Activated naive CD4-positive, alpha-beta T cell treated with anti-CD3 and anti-CD28 coated beads, Interleukin-2, amount 10 ng/mL, durations not matched to agents 7 days and 5 days (primary cell): ENCODE measurements around the gene WWOX.

Experiments
- CTCF ChIA-PET: fragments of 350-600 bp; sonication (Branson Sonifier 250); formaldehyde crosslinking; loops from one replicate; lab custom pipeline; 2021; ENCODE audit warnings: antibody characterized with exemption; lab: Charles Lee
- DNase-seq: peaks from one replicate; pipeline ENCODE4 v3.0.0-alpha.2; 2020
- H3K27ac Mint-ChIP-seq: one replicate; pipeline ENCODE4 v1.8.0; 2021; ENCODE audit warnings: mild to moderate bottlenecking, moderate library complexity, mixed read lengths
- H3K27me3 Mint-ChIP-seq: one replicate; pipeline ENCODE4 v1.8.0; 2021; ENCODE audit warnings: mild to moderate bottlenecking, mixed read lengths
- H3K36me3 Mint-ChIP-seq: one replicate; pipeline ENCODE4 v1.8.0; 2021; ENCODE audit warnings: mixed read lengths
- H3K4me1 Mint-ChIP-seq: one replicate; pipeline ENCODE4 v1.8.0; 2021; ENCODE audit warnings: mixed read lengths
- H3K4me3 Mint-ChIP-seq: one replicate; pipeline ENCODE4 v1.8.0; 2021; ENCODE audit warnings: mild to moderate bottlenecking, moderate library complexity, mixed read lengths
- H3K9me3 Mint-ChIP-seq: one replicate; pipeline ENCODE4 v1.8.0; 2021; ENCODE audit warnings: mixed read lengths

Gene WWOX

DNA sequence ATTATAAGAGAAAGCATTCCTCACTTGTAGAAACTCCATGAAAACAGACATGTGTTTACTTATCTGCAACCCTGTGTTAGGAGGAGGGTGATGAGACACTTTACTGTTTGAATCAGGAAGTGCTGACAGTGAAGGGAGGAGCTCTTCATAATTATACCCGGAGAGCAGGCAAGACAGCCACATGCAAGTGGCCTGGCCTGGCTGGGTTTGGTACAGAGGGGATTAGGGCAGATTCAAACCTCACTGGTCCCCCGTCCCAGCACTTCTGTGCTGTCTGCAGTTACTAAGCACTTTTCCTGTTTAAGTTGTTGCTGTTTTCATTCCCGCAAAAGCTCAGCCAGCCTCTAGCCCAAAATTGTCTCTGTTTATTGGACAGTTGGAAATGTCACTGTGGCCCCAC lies 78.5 kb downstream of the WWOX start:
- H3K27ac Mint-ChIP-seq, result no peak overlapping the region
- H3K9me3 Mint-ChIP-seq, result no peaks in the 10 kb centered on the region
- no peaks in the 10 kb centered on the region for H3K36me3 Mint-ChIP-seq
- no peak overlapping the region for H3K4me3 Mint-ChIP-seq
- no peaks in the 10 kb centered on the region for H3K4me1 Mint-ChIP-seq
- CTCF ChIA-PET, result no interaction called here
- no peak for DNase-seq
- H3K27me3 Mint-ChIP-seq, result no peaks in the 10 kb centered on the region

DNA sequence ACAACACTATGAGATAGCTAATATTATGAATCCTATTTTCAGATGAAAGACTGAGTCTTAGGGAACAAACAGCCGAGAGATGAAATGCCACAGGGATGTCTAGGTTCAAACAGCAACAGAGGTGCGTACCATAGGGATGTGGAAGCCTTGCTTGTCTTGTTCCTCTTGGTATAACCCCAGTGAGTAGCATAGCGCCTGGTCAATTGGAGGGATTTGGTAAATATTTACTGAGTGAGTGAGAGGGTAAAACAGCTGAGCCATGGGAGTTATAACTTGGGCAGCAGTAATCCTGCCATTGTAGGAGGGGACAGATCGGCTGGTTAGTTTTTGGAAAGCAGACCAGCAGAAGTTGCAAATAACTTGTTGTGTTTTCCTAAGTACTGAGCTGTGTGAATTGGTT lies 80.2 kb downstream of the WWOX start:
- Mint-ChIP-seq H3K4me1 (no peaks in the 10 kb centered on the region), H3K4me3 (no peak overlapping the region), H3K36me3 (no peaks in the 10 kb centered on the region), H3K27ac (no peak overlapping the region), H3K9me3 (no peaks in the 10 kb centered on the region), H3K27me3 (no peaks in the 10 kb centered on the region)
- DNase-seq, result no peak
- CTCF ChIA-PET, result no interaction called here

DNA sequence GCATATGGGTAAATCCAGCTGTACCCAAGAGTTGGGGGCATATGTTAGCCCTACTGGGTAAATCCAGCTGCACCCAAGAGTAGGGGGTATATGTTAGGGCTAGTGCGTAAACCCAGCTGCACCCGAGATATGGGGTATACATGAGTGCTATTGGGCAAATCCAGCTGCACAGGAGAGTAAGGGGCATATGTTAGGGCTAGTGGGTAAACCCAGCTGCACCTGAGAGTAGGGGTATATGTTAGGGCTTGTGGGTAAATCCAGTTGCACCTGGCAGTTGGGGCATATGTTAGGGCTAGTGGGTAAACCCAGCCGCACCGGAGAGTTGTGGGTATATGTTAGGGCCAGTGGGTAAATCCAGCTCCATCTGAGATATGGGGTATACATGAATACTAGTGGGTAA lies 80.9 kb downstream of the WWOX start:
- no peaks in the 10 kb centered on the region for H3K9me3 Mint-ChIP-seq
- DNase-seq, result no peak
- H3K27ac Mint-ChIP-seq, result no peak overlapping the region
- no peaks in the 10 kb centered on the region for H3K36me3 Mint-ChIP-seq
- CTCF ChIA-PET, result interaction anchor here (0.7 kb wide), 1 partner anchor 1767 kb away, joined by 3 read pairs; no protein-coding TSS in a partner anchor
- no peak overlapping the region for H3K4me3 Mint-ChIP-seq
- no peaks in the 10 kb centered on the region for H3K4me1 Mint-ChIP-seq
- no peaks in the 10 kb centered on the region for H3K27me3 Mint-ChIP-seq

DNA sequence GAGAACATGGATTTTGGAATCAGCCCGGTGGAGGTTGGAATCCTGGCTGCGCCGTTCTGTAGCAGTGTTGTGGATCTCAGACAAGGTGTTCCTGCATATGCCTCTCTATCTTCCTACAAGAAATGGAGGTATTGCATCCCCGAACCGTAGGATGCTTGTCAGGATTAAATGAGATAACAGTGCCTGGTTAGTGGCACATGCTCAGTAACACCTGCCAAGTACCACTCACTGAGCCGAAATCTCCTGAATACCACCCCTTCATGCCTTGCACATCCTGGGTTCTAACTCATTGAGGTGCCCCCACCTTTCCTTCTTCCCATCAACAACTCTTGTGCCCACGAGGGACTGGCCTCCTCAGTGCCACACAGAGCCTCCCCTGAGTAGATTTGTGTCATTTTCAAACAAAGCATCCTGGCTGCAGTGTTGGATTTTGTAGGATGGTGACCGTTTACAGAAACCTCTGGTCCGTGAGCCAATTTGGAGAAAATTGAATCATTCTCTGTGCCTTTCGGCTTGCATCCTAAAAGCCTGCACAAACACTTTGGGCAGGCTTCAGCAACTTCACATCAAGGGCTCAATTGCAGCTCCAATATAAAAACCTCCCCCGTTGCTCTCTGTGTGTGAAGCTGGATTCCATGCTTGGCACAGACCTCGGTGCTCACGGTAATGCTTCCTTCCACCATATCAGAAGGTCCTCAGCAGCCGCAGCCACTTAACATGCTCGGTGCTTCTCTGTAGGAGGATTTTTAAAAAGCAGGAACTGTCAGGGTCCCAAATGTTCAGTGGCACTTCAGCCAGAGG lies 84.2 kb downstream of the WWOX start:
- H3K27ac Mint-ChIP-seq, result no peak overlapping the region
- no peaks in the 10 kb centered on the region for H3K27me3 Mint-ChIP-seq
- peaks cover under 1% of the 10 kb centered on the region for H3K36me3 Mint-ChIP-seq
- CTCF ChIA-PET, result no interaction called here
- H3K9me3 Mint-ChIP-seq, result peaks cover 2% of the 10 kb centered on the region
- no peaks in the 10 kb centered on the region for H3K4me1 Mint-ChIP-seq
- no peak for DNase-seq
- H3K4me3 Mint-ChIP-seq, result no peak overlapping the region

DNA sequence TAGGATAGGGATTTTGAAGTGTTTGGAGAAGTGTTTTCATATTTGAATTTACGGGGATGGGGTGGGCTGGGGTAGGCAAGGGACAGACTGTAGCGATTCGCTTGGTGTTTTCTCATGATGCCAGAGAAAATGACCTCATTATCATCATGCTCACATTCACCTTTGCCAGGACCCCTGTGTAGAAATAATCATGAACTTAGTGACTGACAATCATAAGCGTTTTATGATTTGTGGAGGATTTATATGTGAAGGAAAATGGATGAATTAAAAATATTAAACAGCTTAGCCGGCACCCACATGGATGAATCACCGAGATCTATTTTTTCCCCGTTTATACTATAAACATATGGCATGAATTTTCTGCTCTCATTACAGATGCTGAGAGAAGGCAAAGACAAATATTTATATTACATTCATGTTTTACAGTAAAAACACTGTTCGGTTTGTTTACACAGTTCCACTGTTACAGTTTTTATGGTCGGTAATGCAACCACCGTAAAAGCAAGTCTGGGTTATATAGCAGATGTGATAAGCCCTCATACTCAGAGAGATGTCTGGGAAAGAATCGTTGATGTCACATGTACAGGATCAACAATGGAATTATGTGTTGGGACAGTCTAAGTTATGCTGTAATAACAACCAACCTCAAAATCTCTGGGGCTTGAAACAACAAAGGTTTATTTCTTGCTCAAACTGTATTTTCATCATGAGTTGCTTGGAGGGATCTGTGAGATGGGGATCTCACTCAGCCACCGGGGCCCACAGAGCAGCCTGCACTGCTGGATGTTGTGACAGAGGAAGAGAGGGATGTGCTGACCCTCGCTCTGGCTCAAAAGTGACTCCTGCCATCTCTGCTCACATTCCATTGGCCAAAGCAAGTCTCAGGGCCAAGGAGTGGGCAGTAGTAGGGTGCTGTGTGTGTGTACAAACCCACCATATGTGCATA lies 85.1 kb downstream of the WWOX start:
- H3K9me3 Mint-ChIP-seq, result peaks cover 5% of the 10 kb centered on the region
- DNase-seq, result no peak
- H3K36me3 Mint-ChIP-seq, result peaks cover 2% of the 10 kb centered on the region
- H3K27ac Mint-ChIP-seq, result no peak overlapping the region
- no peak overlapping the region for H3K4me3 Mint-ChIP-seq
- no peaks in the 10 kb centered on the region for H3K4me1 Mint-ChIP-seq
- no peaks in the 10 kb centered on the region for H3K27me3 Mint-ChIP-seq
- CTCF ChIA-PET, result no interaction called here

DNA sequence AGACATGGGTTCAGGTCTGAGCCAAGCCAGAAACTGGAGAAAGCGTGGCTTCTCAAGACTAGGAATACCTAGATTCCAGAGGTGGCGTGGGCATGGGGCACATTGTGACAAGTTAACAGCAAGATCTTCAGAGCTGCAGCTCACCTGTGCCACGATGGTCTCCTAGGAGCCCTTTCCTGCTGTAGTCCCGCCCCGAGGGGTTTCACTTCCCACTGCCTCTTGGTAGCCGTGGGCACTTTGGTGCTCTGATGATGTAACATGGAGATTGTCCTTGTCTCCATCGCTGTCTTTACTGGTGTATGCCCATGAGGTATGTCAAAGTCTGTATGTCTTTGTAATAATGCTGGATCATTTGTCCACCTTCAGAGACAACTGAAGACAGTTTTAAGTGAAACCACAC lies 89.7 kb downstream of the WWOX start:
- no peaks in the 10 kb centered on the region for H3K4me1 Mint-ChIP-seq
- CTCF ChIA-PET, result no interaction called here
- no peaks in the 10 kb centered on the region for H3K27me3 Mint-ChIP-seq
- no peak overlapping the region for H3K27ac Mint-ChIP-seq
- no peak for DNase-seq
- no peak overlapping the region for H3K4me3 Mint-ChIP-seq
- peaks cover 2% of the 10 kb centered on the region for H3K36me3 Mint-ChIP-seq
- peaks cover 5% of the 10 kb centered on the region for H3K9me3 Mint-ChIP-seq

DNA sequence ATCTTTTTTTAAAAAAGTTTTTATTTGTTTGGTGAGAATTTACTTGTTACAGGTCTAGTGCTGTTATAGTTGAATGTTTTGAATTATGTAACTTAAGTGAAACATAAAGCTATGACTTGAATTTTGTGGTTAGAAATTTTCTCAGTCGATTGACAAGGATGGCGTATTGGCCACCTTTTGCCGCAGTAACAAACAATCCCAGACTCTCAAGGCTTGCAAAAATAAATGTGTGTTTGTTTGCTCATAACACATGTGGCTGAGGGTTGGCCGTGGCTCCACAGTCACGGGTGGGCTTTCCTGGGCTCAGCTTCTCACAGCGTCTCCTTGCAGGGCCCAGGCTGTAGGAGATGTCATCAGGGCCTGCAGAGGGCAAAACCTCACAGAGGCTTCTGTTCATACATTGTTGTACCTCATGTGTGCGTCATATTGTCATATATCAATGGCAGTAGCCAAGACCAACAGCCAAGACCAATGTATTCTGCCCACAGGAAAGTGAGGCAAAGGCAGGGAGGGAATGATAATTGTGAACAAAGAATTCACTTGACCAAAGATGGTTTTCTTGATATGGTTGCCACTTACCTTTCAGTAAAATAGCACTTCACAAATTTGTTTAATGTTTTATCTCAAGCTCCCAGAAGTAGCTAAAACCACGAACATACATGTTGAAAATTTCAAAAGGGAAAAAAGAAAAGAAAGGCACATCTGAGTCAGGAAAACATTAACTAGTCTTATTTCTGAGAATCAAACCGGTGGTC lies 93.5 kb downstream of the WWOX start:
- no peak for DNase-seq
- H3K9me3 Mint-ChIP-seq, result peaks cover 5% of the 10 kb centered on the region
- no peak overlapping the region for H3K27ac Mint-ChIP-seq
- H3K4me1 Mint-ChIP-seq, result no peaks in the 10 kb centered on the region
- CTCF ChIA-PET, result no interaction called here
- H3K4me3 Mint-ChIP-seq, result no peak overlapping the region
- no peaks in the 10 kb centered on the region for H3K27me3 Mint-ChIP-seq
- peaks cover 2% of the 10 kb centered on the region for H3K36me3 Mint-ChIP-seq

DNA sequence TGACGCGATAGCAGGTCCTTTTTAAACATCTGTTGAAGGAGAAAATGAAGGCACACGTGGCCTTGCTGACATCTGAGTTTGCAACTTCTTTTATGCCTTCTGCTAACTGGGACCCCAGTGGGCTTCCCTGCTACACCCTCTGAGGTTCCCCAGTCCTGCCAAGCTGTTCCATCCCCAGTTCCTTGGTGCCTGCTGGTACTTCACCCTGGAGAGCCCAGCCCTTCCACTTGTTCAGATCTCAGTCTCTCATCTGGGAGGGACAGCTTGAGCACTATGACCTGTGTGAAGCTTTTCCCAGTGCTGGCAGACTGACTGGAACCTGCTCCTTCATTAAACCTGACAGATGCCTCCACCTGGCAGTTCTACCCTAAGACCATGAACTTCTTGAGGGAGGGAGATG lies 95.5 kb downstream of the WWOX start:
- no peak overlapping the region for H3K27ac Mint-ChIP-seq

DNA sequence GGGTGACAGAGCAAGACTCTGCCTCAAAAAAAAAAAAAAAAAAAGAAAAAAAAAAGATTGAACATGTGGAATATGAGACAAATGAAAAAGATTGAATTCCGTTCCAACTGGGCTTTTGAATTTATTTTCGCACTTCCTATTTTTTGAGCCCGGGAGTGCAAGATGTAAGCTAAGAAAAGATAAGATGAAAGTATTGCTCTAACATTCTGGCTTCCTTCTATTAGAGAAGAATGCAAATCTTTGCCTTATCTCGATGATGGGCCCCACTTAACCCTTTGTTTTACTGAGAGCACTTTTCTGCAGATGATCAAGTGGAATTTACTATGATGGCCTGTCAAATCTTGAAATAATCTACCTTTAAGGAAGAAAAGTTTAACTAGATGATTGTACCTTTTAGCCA lies 96.3 kb downstream of the WWOX start:
- DNase-seq, result no peak
- H3K27ac Mint-ChIP-seq, result no peak overlapping the region
- H3K9me3 Mint-ChIP-seq, result no peaks in the 10 kb centered on the region
- no peak overlapping the region for H3K4me3 Mint-ChIP-seq
- H3K27me3 Mint-ChIP-seq, result no peaks in the 10 kb centered on the region
- H3K4me1 Mint-ChIP-seq, result no peaks in the 10 kb centered on the region
- CTCF ChIA-PET, result no interaction called here
- H3K36me3 Mint-ChIP-seq, result no peaks in the 10 kb centered on the region

More for the DNA sequence above, 95.5 kb downstream of the WWOX start:
- DNase-seq, result no peak
- Mint-ChIP-seq H3K36me3 (no peaks in the 10 kb centered on the region), H3K9me3 (no peaks in the 10 kb centered on the region), H3K4me1 (no peaks in the 10 kb centered on the region), H3K4me3 (no peak overlapping the region), H3K27me3 (no peaks in the 10 kb centered on the region)
- CTCF ChIA-PET, result no interaction called here

DNA sequence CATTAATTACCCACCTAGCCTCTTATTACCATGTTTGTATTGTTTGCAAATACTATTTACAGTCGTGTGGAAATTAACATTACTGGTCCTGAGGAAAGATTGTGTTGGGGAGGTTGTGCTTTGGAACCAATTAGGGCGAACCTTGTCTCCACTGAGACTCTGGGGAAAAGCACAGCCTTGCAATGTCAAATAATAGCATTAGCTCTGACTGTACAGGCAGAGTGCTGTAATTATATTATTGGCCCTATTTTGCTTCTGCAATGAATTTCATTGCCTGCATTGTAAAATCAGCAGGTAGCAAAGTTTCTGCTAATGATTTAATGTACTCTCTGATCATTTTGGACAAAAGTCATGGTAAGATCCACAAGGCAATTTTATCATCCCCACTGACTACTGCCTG lies 97.0 kb downstream of the WWOX start:
- H3K9me3 Mint-ChIP-seq, result no peaks in the 10 kb centered on the region
- no peak overlapping the region for H3K4me3 Mint-ChIP-seq
- H3K27me3 Mint-ChIP-seq, result no peaks in the 10 kb centered on the region
- DNase-seq, result no peak
- H3K4me1 Mint-ChIP-seq, result no peaks in the 10 kb centered on the region
- CTCF ChIA-PET, result no interaction called here
- no peaks in the 10 kb centered on the region for H3K36me3 Mint-ChIP-seq
- no peak overlapping the region for H3K27ac Mint-ChIP-seq

DNA sequence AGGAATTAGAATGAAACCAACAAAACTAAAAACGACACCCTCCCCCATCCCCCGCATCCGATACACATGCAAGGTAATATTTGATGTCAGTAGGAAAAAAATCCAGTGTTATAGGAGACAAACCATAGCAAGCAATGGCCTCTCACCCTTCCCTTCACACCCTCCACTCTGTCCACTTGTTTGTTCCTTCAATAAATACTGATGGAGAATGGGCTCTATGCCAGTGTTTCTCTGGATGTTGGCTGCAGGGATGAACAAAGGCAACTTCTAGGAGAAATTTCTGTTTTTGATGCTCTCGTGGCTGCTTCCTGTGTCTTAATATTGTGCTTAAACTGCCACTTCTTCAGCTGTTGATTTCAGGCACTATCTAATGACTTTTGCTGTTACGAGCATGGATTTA lies 98.8 kb downstream of the WWOX start:
- DNase-seq, result no peak
- Mint-ChIP-seq H3K27me3 (no peaks in the 10 kb centered on the region), H3K36me3 (no peaks in the 10 kb centered on the region), H3K4me1 (no peaks in the 10 kb centered on the region), H3K9me3 (no peaks in the 10 kb centered on the region), H3K27ac (no peak overlapping the region), H3K4me3 (no peak overlapping the region)
- CTCF ChIA-PET, result no interaction called here

DNA sequence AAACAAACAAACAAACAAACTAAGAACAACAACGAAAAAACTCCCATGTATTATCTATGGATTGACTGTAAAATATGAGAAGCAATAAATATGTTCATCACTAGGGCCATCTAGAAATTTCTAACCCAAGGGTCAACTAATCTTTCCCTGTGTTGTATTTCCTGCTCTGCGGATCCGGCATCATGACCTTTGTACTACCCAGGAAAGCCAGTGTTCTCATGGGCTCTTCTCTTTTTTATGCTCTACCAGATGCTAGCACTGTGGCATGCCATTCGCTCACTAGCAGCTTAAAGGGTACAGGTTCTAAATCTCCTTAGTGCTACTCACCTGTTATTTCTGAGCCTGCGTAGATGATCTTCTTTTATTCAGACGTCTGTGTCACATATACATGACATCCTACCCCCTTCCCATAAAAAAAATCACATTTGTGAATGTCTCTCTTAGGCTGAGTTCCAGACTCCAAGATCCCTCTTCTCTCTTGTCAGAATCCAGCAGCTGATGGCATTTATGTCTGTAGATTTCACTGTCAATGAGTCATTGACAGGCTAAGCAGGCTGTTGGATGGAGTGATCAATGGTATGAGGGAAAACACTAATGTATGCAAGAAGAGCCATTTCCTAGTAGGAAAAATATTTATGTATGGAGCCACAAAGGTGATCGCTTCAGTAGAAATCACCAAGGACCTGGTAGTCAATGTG lies 100.0 kb downstream of the WWOX start:
- H3K27ac Mint-ChIP-seq, result no peak overlapping the region

DNA sequence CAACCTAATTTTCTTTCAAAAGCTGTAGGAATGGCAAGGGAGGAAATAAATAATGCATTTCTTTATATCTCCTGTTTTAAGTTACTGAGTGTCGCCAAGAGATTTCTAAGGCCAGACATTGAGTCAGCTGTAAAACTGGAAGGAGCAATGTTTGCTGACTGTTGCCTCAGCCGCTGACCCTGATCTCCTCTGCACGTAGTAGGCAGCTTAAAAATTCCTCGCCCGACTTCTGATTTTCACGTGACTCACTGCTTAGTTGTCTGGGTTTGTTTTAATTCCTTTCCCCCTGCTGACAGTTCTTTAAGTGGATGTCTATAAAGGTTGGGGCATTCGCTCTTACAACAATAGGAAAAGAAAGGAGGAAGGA lies 100.6 kb downstream of the WWOX start:
- H3K9me3 Mint-ChIP-seq, result no peaks in the 10 kb centered on the region
- H3K4me3 Mint-ChIP-seq, result no peak overlapping the region
- no peaks in the 10 kb centered on the region for H3K36me3 Mint-ChIP-seq
- no peaks in the 10 kb centered on the region for H3K27me3 Mint-ChIP-seq
- no peaks in the 10 kb centered on the region for H3K4me1 Mint-ChIP-seq
- DNase-seq, result no peak
- CTCF ChIA-PET, result no interaction called here
- no peak overlapping the region for H3K27ac Mint-ChIP-seq

More for the DNA sequence above, 100.0 kb downstream of the WWOX start:
- no peak for DNase-seq
- no peaks in the 10 kb centered on the region for H3K27me3 Mint-ChIP-seq
- no peaks in the 10 kb centered on the region for H3K4me1 Mint-ChIP-seq
- no peaks in the 10 kb centered on the region for H3K36me3 Mint-ChIP-seq
- no peak overlapping the region for H3K4me3 Mint-ChIP-seq
- H3K9me3 Mint-ChIP-seq, result no peaks in the 10 kb centered on the region
- CTCF ChIA-PET, result no interaction called here

DNA sequence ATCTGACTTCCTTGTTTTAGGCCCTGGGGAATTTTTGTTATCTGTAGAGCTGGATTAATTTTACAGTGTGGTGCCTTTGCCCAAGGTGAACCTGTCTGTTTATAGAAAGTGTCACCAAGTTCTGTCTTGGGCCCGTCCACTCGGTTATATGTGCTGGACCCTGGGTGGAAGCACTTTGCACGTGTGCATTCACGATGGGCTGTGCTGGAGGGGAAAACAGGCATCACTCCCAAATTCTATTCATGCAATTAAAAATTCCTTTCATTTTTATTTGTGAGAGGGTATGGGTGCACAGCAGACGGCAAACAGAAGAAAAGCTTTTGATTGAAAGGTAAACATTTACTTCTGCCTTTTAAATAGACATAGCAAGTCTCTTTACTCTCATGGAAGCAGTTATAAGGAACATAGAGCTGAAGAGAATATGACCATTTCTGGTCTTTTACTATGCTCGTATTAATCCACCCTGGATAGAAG lies 101.2 kb downstream of the WWOX start:
- H3K27ac Mint-ChIP-seq, result no peak overlapping the region
- H3K36me3 Mint-ChIP-seq, result no peaks in the 10 kb centered on the region
- H3K27me3 Mint-ChIP-seq, result no peaks in the 10 kb centered on the region
- no peak for DNase-seq
- H3K4me3 Mint-ChIP-seq, result no peak overlapping the region
- CTCF ChIA-PET, result no interaction called here
- H3K4me1 Mint-ChIP-seq, result no peaks in the 10 kb centered on the region
- no peaks in the 10 kb centered on the region for H3K9me3 Mint-ChIP-seq
